Stimulated activated CD4-positive, alpha-beta T cell treated with anti-CD3 and anti-CD28 coated beads, TNF-alpha, amount 100 ng/mL, for 24 hours (primary cell): ENCODE results near the gene ETV7.
A peak's percentile ranks its signal among the peaks of the same experiment; 100 is the strongest.
"Not testable (repeated sequence)": the region's sequence is repeated elsewhere in the genome, so short reads cannot be mapped to it uniquely, and the experiment has no call there.

Experiments used
- DNase-seq, 3 experiments: peaks; one replicate each; pipeline ENCODE4 v3.0.0-alpha.2; 2020; ENCODE audit warnings: low read depth in 3 of 3

Gene ETV7

GRCh38 chr6:36364061-36364635 is 23.3 kb downstream of the ETV7 start:
- not testable (repeated sequence) for DNase-seq

- DNase-seq = not testable (repeated sequence)
Observed at GRCh38 chr6:36363371-36363752, 24.1 kb downstream of the ETV7 start.

GRCh38 chr6:36362551-36363370 is 24.7 kb downstream of the ETV7 start:
- DNase-seq = no peak

- DNase-seq = no peak
Observed at GRCh38 chr6:36361071-36361470, 26.4 kb downstream of the ETV7 start.

GRCh38 chr6:36360241-36361054 is 27.0 kb downstream of the ETV7 start:
- peak; percentile 36 to 62 (median 56) for DNase-seq

- no peak for DNase-seq
Observed at GRCh38 chr6:36358226-36358915, 29.1 kb downstream of the ETV7 start.

GRCh38 chr6:36357872-36358225 is 29.6 kb downstream of the ETV7 start:
- DNase-seq = no peak

GRCh38 chr6:36355819-36356218 is 31.6 kb downstream of the ETV7 start:
- no peak for DNase-seq

- no peak for DNase-seq
Observed at GRCh38 chr6:36353411-36353915, 34.0 kb downstream of the ETV7 start.

DNA sequence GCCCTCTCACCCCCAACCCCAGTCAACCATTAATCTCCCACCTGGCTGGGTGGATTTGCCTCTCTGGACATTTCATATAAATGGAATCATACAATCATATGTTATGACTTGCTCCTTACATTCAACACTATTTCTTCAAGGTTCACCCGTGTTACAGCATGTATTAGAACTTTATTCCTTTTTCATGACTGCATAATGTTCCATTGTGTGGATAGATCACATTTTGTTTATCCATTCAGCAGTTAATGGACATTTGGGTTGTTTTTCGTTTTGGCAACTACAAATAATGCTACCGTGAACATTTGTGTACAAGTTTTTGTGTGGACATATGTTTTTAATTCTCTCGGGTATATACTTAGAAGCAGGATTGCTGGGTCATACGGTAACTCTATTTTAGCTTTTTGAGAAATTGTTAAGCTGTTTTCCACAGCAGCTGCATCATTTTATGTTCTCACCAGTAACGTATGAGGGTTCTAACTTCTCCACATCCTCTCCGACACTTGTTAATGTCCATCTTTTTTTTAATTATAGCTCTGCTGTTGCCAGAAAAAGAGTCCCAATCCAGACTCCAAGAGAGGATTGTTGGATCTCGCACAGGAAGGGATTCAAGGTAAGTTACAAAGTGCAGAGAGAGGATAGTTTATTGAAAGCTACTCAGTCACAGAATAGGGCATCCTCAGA is 34.9 kb downstream of the ETV7 start:
- no peak for DNase-seq

DNA sequence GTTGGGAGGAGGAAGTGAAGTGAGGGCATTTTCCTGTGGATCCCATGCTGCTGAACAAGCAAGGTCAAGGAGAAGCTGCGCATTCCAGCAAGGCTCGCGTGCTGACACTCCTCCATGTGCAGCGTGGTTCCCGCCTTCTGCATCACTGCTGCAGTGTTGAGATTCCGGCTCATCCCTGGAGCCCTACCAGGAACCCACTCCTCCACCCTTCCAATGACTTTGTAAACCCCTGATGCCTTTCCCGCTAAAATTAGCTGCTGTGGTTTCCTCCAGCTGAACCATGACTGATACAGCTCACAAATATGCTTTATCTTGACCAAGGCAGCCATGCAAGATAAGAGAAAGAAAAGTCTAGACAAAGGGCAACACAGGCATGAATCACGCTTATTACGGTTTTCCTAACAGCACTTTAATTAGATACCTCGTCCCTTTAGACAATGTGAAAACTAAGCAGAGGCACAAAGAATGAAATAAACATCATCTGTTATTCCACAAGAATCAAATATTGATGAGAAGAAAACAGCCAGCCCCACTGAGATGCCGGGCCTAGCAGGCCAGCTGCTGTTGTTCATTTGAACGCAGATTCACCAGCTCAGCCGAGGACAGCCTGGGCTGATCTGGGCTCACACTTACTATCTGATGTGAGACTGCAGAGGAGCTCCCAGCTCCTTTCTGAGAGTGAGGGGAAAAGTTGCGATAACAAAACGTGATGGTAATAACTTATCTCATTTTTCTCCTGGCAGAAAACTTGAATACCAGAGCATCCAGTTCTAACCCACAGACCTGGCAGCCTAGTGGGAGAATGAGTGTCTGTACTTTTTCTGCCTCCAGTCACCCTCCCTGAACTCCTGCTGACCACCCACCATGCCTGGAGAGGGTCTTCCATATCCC is 36.5 kb downstream of the ETV7 start:
- no peak for DNase-seq

DNA sequence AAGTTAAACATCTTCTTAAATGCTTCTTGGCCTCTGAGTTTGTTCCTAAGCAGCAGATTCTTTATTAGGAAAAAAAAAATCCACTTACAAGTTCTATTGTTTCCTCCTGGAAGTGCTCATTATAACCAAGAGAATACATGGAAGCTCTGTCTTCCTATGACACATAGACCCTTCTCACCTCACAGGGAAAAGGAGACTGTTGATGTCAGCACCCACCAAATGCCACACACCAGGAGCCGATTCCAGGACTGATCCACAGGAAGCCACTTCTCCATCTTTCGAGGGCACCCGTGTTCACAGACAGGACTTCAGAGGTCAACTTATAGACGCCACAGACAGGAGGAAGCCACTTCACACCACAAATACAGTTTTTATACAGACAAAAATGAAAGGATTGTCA is 37.4 kb downstream of the ETV7 start:
- no peak for DNase-seq

- DNase-seq = no peak
Observed at GRCh38 chr6:36349240-36349639, 38.2 kb downstream of the ETV7 start.

- no peak for DNase-seq
Observed at GRCh38 chr6:36347621-36348020, 39.8 kb downstream of the ETV7 start.

- no peak for DNase-seq
Observed at GRCh38 chr6:36346486-36347273, 40.8 kb downstream of the ETV7 start.

DNA sequence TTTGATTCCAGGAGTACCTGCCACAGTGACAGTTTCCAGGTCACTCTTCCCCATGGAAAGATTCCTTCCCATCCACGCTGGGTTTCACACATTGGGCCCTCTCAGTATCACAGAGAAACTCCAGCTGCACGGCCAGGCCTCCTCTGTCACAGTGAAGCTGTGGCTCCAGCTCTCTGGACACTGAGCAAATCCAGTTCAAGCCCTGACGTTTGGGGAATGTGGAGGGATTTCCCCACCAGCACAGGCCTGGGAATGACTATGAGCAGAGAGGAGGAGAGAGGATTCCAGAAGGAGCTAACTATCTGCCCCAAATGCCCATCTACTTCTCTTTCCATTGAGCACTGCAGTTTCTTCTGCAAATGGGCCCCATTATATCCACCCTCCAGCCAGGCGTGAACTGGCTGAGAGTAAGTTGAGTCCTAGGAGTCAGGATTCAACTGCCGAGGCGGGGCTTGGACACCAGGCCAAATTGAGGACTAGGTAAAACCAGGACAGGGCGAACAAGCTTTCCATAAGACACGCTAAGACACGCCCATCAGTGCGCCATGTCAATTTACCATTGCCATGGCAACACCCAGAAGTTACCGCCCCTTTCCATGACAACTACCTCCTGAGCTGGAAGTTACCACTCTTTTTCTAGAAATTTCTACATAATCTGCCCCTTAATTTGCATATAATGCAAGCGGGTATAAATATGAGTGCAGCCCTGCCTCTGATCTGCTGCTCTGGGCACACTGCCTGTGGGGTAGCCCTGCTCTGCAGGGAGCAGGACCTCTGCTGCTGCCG is 41.6 kb downstream of the ETV7 start:
- DNase-seq = no peak

- DNase-seq = no peak
Observed at GRCh38 chr6:36343109-36343680, 44.3 kb downstream of the ETV7 start.
